PFSK-1 (cell line): ENCODE results near the gene LPCAT1.

Source experiments
- FOXP2 ChIP-seq: optimal IDR thresholded peaks from 2 replicates; pipeline ENCODE3; 2011; ENCODE audit warnings: borderline replicate concordance, control low read depth, inconsistent platforms; ENCODE audit not compliant: insufficient read depth; ENCODE audit errors: extremely low read length, extremely low read depth
- POLR2AphosphoS5 ChIP-seq: IDR thresholded peaks from 2 replicates; pipeline ENCODE4 v1.6.1; 2012; ENCODE audit warnings: low read depth, mild to moderate bottlenecking, control low read depth, low read length, moderate library complexity
- SIN3A ChIP-seq: IDR thresholded peaks from 2 replicates; pipeline ENCODE4 v1.6.1; 2012; ENCODE audit warnings: mild to moderate bottlenecking, low read length, moderate library complexity, borderline replicate concordance; ENCODE audit not compliant: insufficient read depth
- TAF1 ChIP-seq: IDR thresholded peaks from 2 replicates; pipeline ENCODE4 v1.6.1; 2012; ENCODE audit warnings: low read length, control low read depth, borderline replicate concordance; ENCODE audit not compliant: insufficient read depth

DNA sequence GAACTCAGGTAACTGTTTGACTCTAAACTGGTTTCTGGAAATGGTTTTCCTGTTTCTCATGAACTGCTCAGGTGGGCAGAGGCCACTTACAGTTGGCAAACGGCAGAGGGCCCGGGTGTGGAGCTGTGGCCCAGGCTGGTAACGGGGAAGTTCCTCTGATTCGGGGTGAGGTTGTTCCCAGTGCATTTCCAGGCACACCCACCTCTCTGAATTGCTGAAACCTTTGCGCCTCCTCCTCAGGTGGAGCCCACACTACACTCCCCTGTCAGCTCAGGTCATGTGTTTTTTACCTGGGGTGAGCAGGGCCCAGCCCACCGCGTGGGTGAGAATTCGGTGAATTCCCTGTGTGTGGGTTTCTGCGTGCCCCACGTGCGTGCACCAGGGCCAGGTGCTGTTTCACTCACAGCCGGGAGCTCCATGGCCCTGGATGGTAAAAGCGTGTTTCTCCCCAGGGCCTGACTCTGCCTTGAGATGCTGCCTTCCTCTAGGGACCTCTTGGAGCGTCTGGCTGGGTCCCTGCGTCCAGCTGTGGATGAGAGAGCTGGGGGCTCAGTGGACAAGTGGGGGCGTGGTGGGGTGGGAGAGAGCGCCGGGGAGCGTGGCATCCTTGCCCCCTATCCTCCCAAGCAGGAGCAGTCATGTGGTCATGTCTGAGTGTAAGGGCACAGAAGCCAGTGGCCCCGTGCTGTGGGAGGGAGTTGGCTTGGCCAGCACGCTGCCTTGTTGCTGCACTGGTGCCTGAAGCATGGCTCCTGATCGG, 33.5 kb upstream of the LPCAT1 start:
- TF ChIP-seq TAF1: no peak
- no peak for TF ChIP-seq POLR2AphosphoS5
- no peak for TF ChIP-seq SIN3A
- no peak for TF ChIP-seq FOXP2
